Adrenal gland (tissue), 12 donors: Measurements from ENCODE around the gene DENND5B. TPM values are rescaled to one million over a fixed set of nuclear protein-coding genes. Genes with fewer than 3 reads are reported as not detected.
"Not testable (repeated sequence)": the region's sequence is repeated elsewhere in the genome, so short reads cannot be mapped to it uniquely, and the experiment has no call there.

Experiments
- DNase-seq, 7 donors: peaks; one replicate each; pipeline ENCODE4 v3.0.0-alpha.2; 2019 to 2020
- H3K27ac ChIP-seq, 5 donors: fragments of 200-600 bp; sonication (generic) in 4 of 5; 1 replicate in 3 of 5; 2 replicates in 2 of 5; pipeline versions ENCODE4 v1.5.1 to v1.8.0; 2016 to 2020; ENCODE audit warnings: mild to moderate bottlenecking in 1 of 5
- H3K27me3 ChIP-seq: fragments of 200-600 bp; 2 replicates; pipeline ENCODE4 v1.8.0; 2021
- H3K36me3 ChIP-seq, 2 donors: fragments of 200-600 bp; replicated peaks in 1 of 2; 1 replicate in 1 of 2; 2 replicates in 1 of 2; pipeline versions ENCODE4 v1.5.1 to v1.8.0; 2018 to 2022
- H3K4me1 ChIP-seq, 2 donors: fragments of 200-600 bp; replicated peaks in 1 of 2; 1 replicate in 1 of 2; 2 replicates in 1 of 2; pipeline versions ENCODE4 v1.5.1 to v1.8.0; 2018 to 2021
- H3K4me3 ChIP-seq, 4 donors: fragments of 200-600 bp; sonication (generic) in 3 of 4; one replicate each; pipeline ENCODE4 v1.5.1; 2016 to 2018
- H3K9me3 ChIP-seq, 3 donors: fragments of 200-600 bp; sonication (generic) in 1 of 3; replicated peaks in 1 of 3; 1 replicate in 2 of 3; 2 replicates in 1 of 3; pipeline versions ENCODE4 v1.5.1 to v1.8.0; 2016 to 2021
- CTCF ChIP-seq, 6 experiments: fragments of 450-650 bp in 4 of 6; fragments of 200-600 bp in 2 of 6; sonication (generic) in 1 of 6; IDR thresholded peaks; 1 replicate in 5 of 6; 2 replicates in 1 of 6; pipeline versions ENCODE4 v1.5.1 to v1.8.0; 2016 to 2021; ENCODE audit warnings: antibody characterized with exemption in 6 of 6, mild to moderate bottlenecking in 2 of 6, moderate library complexity in 1 of 6
- POLR2A ChIP-seq, 2 donors: fragments of 450-650 bp; IDR thresholded peaks; one replicate each; pipeline ENCODE4 v1.6.1; 2017; ENCODE audit warnings: antibody characterized with exemption in 2 of 2, mild to moderate bottlenecking in 2 of 2, moderate library complexity in 1 of 2
- WGBS, 4 donors: extraction: QIAGEN DNeasy Blood & Tissue Kit in 2 of 4; methylation state at CpG; one replicate each; pipeline versions ENCODE4 v1.1.5 to v1.1.7; 2013 to 2017; 5-methylcytosine and 5-hydroxymethylcytosine counted together
- intact Hi-C, 2 donors: fragments of 100-400 bp; cut with DNase I; formaldehyde crosslinking; loops; one replicate each; pipeline versions ENCODE4 v1.14.1 to v1.15.0; 2022 to 2023
- polyA plus RNA-seq, 3 donors: library from polyadenylated mRNA; stranded (reverse); fragments of 200-250 nt in 2 of 3; fragments of 350-450 nt in 1 of 3; fragmentation: Illumina TruSeq in 1 of 3; extraction: RNeasy Lipid Tissue Mini Kit (QIAGEN cat#74804) in 1 of 3; gene quantifications; one replicate each; pipeline ENCODE4 v1.2.3, GENCODE V29; 2013 to 2014
- total RNA-seq, 9 donors: library from RNA; depleted of rRNA in 4 of 9; stranded (reverse); fragments of >200 nt in 4 of 9; fragments of 120-200 nt in 1 of 9; fragmentation: NEBNext Ultra II Directional in 1 of 9; extraction: Animal tissue kit (Norgen Biotek cat#: 25700) in 1 of 9; gene quantifications; one replicate each; pipeline versions ENCODE4 v1.1.0 to v1.2.4, GENCODE V29; 2013 to 2023
- donor health status: healthy with polysubstance abuse.
- donor health status: Bipolar disorder and iron deficiency.
- donor health status: DM: yes; HTN: yes; CAD: no.
- donor health status: DM: no; HTN: no; CAD: no.
- donor health status: DM: no; HTN: no; CAD: no.
- donor health status: DM: yes; HTN: yes; CAD: no.

DENND5B gene
- total and polyA plus RNA-seq, 12 donors, result 4.2 to 32.5 (median 23.0) TPM

- whole genome bisulfite sequencing, 4 donors, result 78 to 90% (median 87%) methylated on average over 2 of the region's 2 CpGs
- no peak overlapping the region for H3K27ac ChIP-seq
- no peak for DNase-seq
- intact Hi-C loops, result no loop called here
- no peak for TF ChIP-seq POLR2A (IDR thresholded peaks at IDR 0.05)
- no peak for TF ChIP-seq CTCF (IDR thresholded peaks at IDR 0.05)
- no peaks in the 10 kb centered on the region for H3K4me1 ChIP-seq
- no peaks in the 10 kb centered on the region for H3K27me3 ChIP-seq
- H3K9me3 ChIP-seq, result no peaks in the 10 kb centered on the region
- no peak overlapping the region for H3K4me3 ChIP-seq
- H3K36me3 ChIP-seq, result no peaks in the 10 kb centered on the region
Measured at GRCh38 chr12:31612819-31613218, 21.9 kb upstream of the DENND5B start.

GRCh38 chr12:31608299-31608698 lies 17.4 kb upstream of the DENND5B start:
- H3K4me1 ChIP-seq, H3K27me3 ChIP-seq, H3K27ac ChIP-seq, DNase-seq, intact Hi-C loops, H3K9me3 ChIP-seq, H3K4me3 ChIP-seq, H3K36me3 ChIP-seq: not testable (repeated sequence)
- 80 to 91% (median 86%) methylated on average over 2 of the region's 2 CpGs for WGBS, 4 donors

GRCh38 chr12:31605531-31605930 lies 14.6 kb upstream of the DENND5B start:
- no peak for DNase-seq
- intact Hi-C loops, result no loop called here
- no peak for TF ChIP-seq CTCF (IDR thresholded peaks at IDR 0.05)
- H3K36me3 ChIP-seq, result no peaks in the 10 kb centered on the region
- H3K4me1 ChIP-seq, result no peaks in the 10 kb centered on the region
- no peaks in the 10 kb centered on the region for H3K27me3 ChIP-seq
- no peaks in the 10 kb centered on the region for H3K9me3 ChIP-seq
- no peak overlapping the region for H3K27ac ChIP-seq
- WGBS, 4 donors, result 60 to 68% (median 65%) methylated on average over 2 of the region's 2 CpGs
- no peak overlapping the region for H3K4me3 ChIP-seq

- H3K27ac ChIP-seq, result no peak overlapping the region
- no peaks in the 10 kb centered on the region for H3K4me1 ChIP-seq
- H3K36me3 ChIP-seq, result no peaks in the 10 kb centered on the region
- 67 to 85% (median 76%) methylated on average over 3 of the region's 3 CpGs for WGBS, 4 donors
- H3K4me3 ChIP-seq, result no peak overlapping the region
- DNase-seq, result no peak
- H3K27me3 ChIP-seq, result no peaks in the 10 kb centered on the region
- intact Hi-C loops, result no loop called here
- TF ChIP-seq POLR2A (IDR thresholded peaks at IDR 0.05) (no peak), CTCF (IDR thresholded peaks at IDR 0.05) (no peak)
- H3K9me3 ChIP-seq, result no peaks in the 10 kb centered on the region
Measured at GRCh38 chr12:31603546-31604009, 12.6 kb upstream of the DENND5B start.

- WGBS, 4 donors, result 74 to 84% (median 77%) methylated on average over 4 of the region's 4 CpGs
- intact Hi-C loops, result no loop called here
- Histone ChIP-seq H3K27ac (no peak overlapping the region), H3K9me3 (no peaks in the 10 kb centered on the region), H3K27me3 (no peaks in the 10 kb centered on the region), H3K4me3 (no peak overlapping the region), H3K36me3 (no peaks in the 10 kb centered on the region), H3K4me1 (no peaks in the 10 kb centered on the region)
- TF ChIP-seq POLR2A (IDR thresholded peaks at IDR 0.05) (no peak), CTCF (IDR thresholded peaks at IDR 0.05) (no peak)
- DNase-seq, result no peak
Measured at GRCh38 chr12:31600750-31601149, 9.8 kb upstream of the DENND5B start.
